MCF 10A (cell line): ENCODE results near the gene KLF15. TPM values are rescaled to one million over a fixed set of nuclear protein-coding genes. Genes with fewer than 3 reads are reported as not detected.
A peak's percentile ranks its signal among the peaks of the same experiment; 100 is the strongest.

Experiments
- BruUV-seq: library from RNA; stranded (reverse); fragments of 400-500 nt; replicated peaks from 2 replicates; lab custom pipeline; 2021; lab: Mats Ljungman, UMichigan
- CTCF ChIA-PET: fragments of 300-600 bp; sonication (Branson Sonifier 250); formaldehyde crosslinking; extraction: SDS; loops from one replicate; lab custom pipeline; 2021; ENCODE audit warnings: antibody characterized with exemption, inconsistent platforms; lab: Yijun Ruan, JAX
- POLR2A ChIA-PET: fragments of 300-600, 350-650 bp; sonication (Branson Sonifier 250); formaldehyde crosslinking; extraction: SDS; loops from one replicate; lab custom pipeline; 2020; ENCODE audit warnings: antibody characterized with exemption, inconsistent platforms; lab: Yijun Ruan, JAX
- DNase-seq: peaks from one replicate; pipeline ENCODE4 v3.0.0-alpha.2; 2018; ENCODE audit not compliant: unreplicated experiment
- H3K27ac Mint-ChIP-seq: one replicate; pipeline ENCODE4 v1.8.0; 2022; ENCODE audit warnings: mild to moderate bottlenecking, low read depth, mixed read lengths; ENCODE audit not compliant: unreplicated experiment
- H3K27me3 Mint-ChIP-seq: one replicate; pipeline ENCODE4 v1.8.0; 2022; ENCODE audit warnings: mixed read lengths; ENCODE audit not compliant: insufficient read depth, unreplicated experiment
- H3K36me3 Mint-ChIP-seq: one replicate; pipeline ENCODE4 v1.8.0; 2022; ENCODE audit warnings: mild to moderate bottlenecking, moderate library complexity, mixed read lengths; ENCODE audit not compliant: insufficient read depth, unreplicated experiment
- H3K4me1 Mint-ChIP-seq: one replicate; pipeline ENCODE4 v1.8.0; 2022; ENCODE audit warnings: mixed read lengths; ENCODE audit not compliant: insufficient read depth, unreplicated experiment
- H3K4me3 Mint-ChIP-seq: one replicate; pipeline ENCODE4 v1.8.0; 2022; ENCODE audit warnings: mild to moderate bottlenecking, moderate library complexity, mixed read lengths; ENCODE audit not compliant: unreplicated experiment
- H3K9me3 Mint-ChIP-seq: one replicate; pipeline ENCODE4 v1.8.0; 2022; ENCODE audit warnings: mixed read lengths; ENCODE audit not compliant: unreplicated experiment
- intact Hi-C: fragments of 100-400 bp; cut with micrococcal nuclease; formaldehyde crosslinking; loops from 2 replicates; pipeline ENCODE4 v1.14.1; 2022
- total RNA-seq: library from RNA; stranded (reverse); gene quantifications from 2 replicates; pipeline ENCODE4 v1.2.3, GENCODE V29; 2022
- TF ChIP-seq, protein P1 (sequence below): fragments of 200-600 bp; IDR thresholded peaks from one replicate; pipeline ENCODE4 v1.8.0; 2022; ENCODE audit warnings: antibody characterized with exemption, mild to moderate bottlenecking; ENCODE audit not compliant: unreplicated experiment

Gene KLF15
- total RNA-seq, 1 experiment from 2014 or later: 8.3 TPM

- intact Hi-C loops: no loop called here
- CTCF ChIA-PET: no interaction called here
- H3K9me3 Mint-ChIP-seq: no peaks in the 10 kb centered on the region
- no peak for DNase-seq
- H3K36me3 Mint-ChIP-seq: no peaks in the 10 kb centered on the region
- H3K27ac Mint-ChIP-seq: no peak overlapping the region
- H3K27me3 Mint-ChIP-seq: no peaks in the 10 kb centered on the region
- TF ChIP-seq, protein P1, sequence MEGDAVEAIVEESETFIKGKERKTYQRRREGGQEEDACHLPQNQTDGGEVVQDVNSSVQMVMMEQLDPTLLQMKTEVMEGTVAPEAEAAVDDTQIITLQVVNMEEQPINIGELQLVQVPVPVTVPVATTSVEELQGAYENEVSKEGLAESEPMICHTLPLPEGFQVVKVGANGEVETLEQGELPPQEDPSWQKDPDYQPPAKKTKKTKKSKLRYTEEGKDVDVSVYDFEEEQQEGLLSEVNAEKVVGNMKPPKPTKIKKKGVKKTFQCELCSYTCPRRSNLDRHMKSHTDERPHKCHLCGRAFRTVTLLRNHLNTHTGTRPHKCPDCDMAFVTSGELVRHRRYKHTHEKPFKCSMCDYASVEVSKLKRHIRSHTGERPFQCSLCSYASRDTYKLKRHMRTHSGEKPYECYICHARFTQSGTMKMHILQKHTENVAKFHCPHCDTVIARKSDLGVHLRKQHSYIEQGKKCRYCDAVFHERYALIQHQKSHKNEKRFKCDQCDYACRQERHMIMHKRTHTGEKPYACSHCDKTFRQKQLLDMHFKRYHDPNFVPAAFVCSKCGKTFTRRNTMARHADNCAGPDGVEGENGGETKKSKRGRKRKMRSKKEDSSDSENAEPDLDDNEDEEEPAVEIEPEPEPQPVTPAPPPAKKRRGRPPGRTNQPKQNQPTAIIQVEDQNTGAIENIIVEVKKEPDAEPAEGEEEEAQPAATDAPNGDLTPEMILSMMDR: no peak
- POLR2A ChIA-PET: no interaction called here
- H3K4me1 Mint-ChIP-seq: peaks cover 4% of the 10 kb centered on the region
- BruUV-seq: no TSS peak
- H3K4me3 Mint-ChIP-seq: peak overlapping the region; percentile 81
Observed at GRCh38 chr3:126355251-126355650, 2.0 kb downstream of the KLF15 start.

DNA sequence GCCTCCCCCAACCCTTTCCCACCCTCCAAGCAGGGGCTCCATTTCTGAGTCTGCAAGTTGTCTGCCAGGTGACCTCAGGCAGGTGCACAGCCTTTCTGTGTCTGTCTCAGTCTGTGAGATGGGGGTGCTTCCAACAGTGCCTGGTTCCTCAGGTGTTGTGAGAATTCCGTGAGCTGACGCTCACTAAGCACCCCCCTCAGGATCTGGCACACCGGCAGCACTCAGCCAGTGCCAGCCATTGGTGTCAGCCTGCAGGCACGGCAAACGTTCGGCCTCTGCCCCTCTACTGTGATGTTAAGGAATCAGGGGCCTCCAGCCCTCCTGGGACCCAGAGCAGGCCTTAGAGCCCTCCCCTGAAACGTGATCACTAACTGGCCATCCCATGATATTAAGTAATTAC lies 2.4 kb downstream of the KLF15 start:
- intact Hi-C loops: no loop called here

DNA sequence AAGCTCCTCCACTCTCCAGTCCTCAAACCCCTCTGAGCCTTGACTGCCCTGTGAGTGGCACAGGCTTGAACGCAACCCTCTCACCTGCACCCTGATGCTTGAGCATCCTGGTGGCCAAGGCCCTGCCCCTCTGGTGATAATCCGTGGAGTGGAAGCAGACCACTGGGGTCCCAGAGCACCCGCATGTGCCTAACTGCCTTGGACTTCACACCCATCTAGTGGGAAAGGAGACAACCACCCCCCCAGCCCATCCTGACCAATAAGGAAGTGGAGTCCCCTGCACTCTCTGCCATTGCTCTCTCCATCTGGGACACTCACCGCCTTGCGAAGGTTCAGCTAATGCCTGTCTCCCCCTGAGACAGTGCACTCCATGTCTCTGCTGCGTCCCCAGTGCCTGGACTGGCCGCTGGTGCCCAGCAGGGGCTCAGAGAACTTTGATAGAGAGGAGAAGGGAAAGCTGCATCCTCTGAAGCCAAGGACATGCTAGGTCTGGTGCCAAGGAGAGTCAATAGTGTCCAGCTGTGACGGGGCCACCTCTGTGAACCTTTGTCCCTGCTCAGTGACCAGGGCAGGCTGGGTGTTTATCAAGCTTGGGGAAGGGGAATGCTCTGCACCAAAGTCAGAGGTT lies 3.4 kb downstream of the KLF15 start:
- CTCF ChIA-PET: no interaction called here

More for the DNA sequence above, 2.4 kb downstream of the KLF15 start:
- TF ChIP-seq, protein P1: no peak
- ChIA-PET CTCF (interaction anchor here (0.7 kb wide), 1 partner anchor 109 kb away, joined by 3 read pairs; no protein-coding TSS in a partner anchor), POLR2A (no interaction called here)
- Mint-ChIP-seq H3K9me3 (no peaks in the 10 kb centered on the region), H3K4me1 (peaks cover 4% of the 10 kb centered on the region), H3K27ac (no peak overlapping the region), H3K27me3 (no peaks in the 10 kb centered on the region), H3K36me3 (no peaks in the 10 kb centered on the region), H3K4me3 (peak overlapping the region; percentile 81)
- DNase-seq: no peak
- BruUV-seq: no TSS peak

More for the DNA sequence above, 3.4 kb downstream of the KLF15 start:
- Mint-ChIP-seq H3K4me1 (peaks cover 4% of the 10 kb centered on the region), H3K27ac (no peak overlapping the region), H3K36me3 (no peaks in the 10 kb centered on the region), H3K9me3 (no peaks in the 10 kb centered on the region), H3K27me3 (no peaks in the 10 kb centered on the region), H3K4me3 (no peak overlapping the region)
- DNase-seq: no peak
- POLR2A ChIA-PET: no interaction called here
- intact Hi-C loops: no loop called here
- BruUV-seq: no TSS peak
- TF ChIP-seq, protein P1: no peak
